Measurements from ENCODE around the gene MYO1H.

MYO1H gene

GRCh38 chr12:109345428-109345827 is 2.3 kb upstream of the MYO1H start:
- DNase-seq (ENCODE audit: low read depth) = no peak
- no peak overlapping the region for H3K4me3 ChIP-seq (replicated peaks; ENCODE audit: low read depth, low read length)
- TF ChIP-seq, protein P1, sequence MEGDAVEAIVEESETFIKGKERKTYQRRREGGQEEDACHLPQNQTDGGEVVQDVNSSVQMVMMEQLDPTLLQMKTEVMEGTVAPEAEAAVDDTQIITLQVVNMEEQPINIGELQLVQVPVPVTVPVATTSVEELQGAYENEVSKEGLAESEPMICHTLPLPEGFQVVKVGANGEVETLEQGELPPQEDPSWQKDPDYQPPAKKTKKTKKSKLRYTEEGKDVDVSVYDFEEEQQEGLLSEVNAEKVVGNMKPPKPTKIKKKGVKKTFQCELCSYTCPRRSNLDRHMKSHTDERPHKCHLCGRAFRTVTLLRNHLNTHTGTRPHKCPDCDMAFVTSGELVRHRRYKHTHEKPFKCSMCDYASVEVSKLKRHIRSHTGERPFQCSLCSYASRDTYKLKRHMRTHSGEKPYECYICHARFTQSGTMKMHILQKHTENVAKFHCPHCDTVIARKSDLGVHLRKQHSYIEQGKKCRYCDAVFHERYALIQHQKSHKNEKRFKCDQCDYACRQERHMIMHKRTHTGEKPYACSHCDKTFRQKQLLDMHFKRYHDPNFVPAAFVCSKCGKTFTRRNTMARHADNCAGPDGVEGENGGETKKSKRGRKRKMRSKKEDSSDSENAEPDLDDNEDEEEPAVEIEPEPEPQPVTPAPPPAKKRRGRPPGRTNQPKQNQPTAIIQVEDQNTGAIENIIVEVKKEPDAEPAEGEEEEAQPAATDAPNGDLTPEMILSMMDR (IDR thresholded peaks at IDR 0.05; ENCODE audit: low read length, missing control alignments) = no peak

GRCh38 chr12:109346920-109347319 is 780 bp upstream of the MYO1H start:
- TF ChIP-seq, protein P1 (IDR thresholded peaks at IDR 0.05; ENCODE audit: low read length, missing control alignments) = no peak
- no peak for DNase-seq (ENCODE audit: low read depth)
- no peak overlapping the region for H3K4me3 ChIP-seq (replicated peaks; ENCODE audit: low read depth, low read length)

GRCh38 chr12:109352184-109352583 is 4.5 kb downstream of the MYO1H start:
- TF ChIP-seq, protein P1 (IDR thresholded peaks at IDR 0.05; ENCODE audit: low read length, missing control alignments) = no peak
- no peak overlapping the region for H3K4me3 ChIP-seq (replicated peaks; ENCODE audit: low read depth, low read length)

GRCh38 chr12:109356577-109356976 is 8.9 kb downstream of the MYO1H start:
- no peak overlapping the region for H3K4me3 ChIP-seq (replicated peaks; ENCODE audit: low read depth, low read length)
- TF ChIP-seq, protein P1 (IDR thresholded peaks at IDR 0.05; ENCODE audit: low read length, missing control alignments) = no peak
- no peak for DNase-seq (ENCODE audit: low read depth)

More at GRCh38 chr12:109352184-109352583, 4.5 kb downstream of the MYO1H start:
- no peak for DNase-seq (ENCODE audit: low read depth)

- H3K4me3 ChIP-seq (replicated peaks; ENCODE audit: low read depth, low read length) = no peak overlapping the region
- no peak for DNase-seq (ENCODE audit: low read depth)
- TF ChIP-seq, protein P1 (IDR thresholded peaks at IDR 0.05; ENCODE audit: low read length, missing control alignments) = no peak
Observed at GRCh38 chr12:109357032-109357431, 9.3 kb downstream of the MYO1H start.

DNA sequence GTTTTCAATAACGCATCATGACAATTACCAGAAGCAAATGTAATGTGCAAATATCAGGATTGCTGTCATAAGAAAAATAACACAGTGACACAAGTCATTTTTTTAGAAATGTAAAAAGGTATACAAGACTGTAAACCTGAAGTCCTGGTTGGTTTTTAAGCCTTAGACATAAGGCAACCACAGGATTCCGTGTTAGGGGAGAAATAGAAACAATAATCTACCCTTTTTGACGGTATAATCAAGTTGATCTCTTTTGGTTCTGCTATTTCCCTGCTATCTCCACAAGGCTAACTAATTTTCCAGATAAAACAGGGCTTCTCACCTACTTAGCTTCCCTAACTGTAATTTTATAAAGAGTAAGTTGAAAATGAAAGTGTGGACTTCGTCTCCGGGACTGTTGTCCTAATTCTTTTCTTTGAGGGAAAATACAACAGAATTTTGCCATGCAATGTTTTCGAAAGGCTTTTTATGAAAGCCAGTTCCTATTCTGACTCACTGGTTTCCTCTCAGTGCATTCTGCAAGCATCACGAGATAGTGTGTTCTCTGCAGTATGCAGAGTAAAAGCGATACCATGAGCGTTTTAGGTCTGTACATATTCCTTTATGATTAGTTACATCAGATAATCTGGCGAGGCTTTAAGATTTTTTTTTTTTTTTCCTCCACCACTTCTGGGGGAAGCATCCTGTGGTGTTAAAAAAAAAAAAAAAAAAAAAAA is 10.6 kb downstream of the MYO1H start:
- H3K4me3 ChIP-seq (replicated peaks; ENCODE audit: low read depth, low read length) = peak overlapping the region; percentile 45
- TF ChIP-seq, protein P1 (IDR thresholded peaks at IDR 0.05; ENCODE audit: low read length, missing control alignments) = no peak
- peak; percentile 59 for DNase-seq (ENCODE audit: low read depth)

Data from fibroblast of pulmonary artery (primary cell).